T-cell (primary cell): ENCODE measurements around the gene DAAM2. TPM values are rescaled to one million over a fixed set of nuclear protein-coding genes. Genes with fewer than 3 reads are reported as not detected.

Experiments
- ATAC-seq, 4 experiments: fragments of 200-7000 bp in 3 of 4; fragments of 150-1000 bp in 1 of 4; cut with Tn5 transposase; replicated peaks in 1 of 4; 1 replicate in 3 of 4; 2 replicates in 1 of 4; pipeline ENCODE4 v1.10.0; 2021; ENCODE audit warnings: moderate library complexity in 3 of 4, mild to moderate bottlenecking in 2 of 4, moderate number of reproducible peaks in 1 of 4
- CTCF ChIA-PET, 2 donors: fragments of 300-600 bp; sonication (Branson Sonifier 250); formaldehyde crosslinking; loops; one replicate each; lab custom pipeline; 2022; ENCODE audit warnings: antibody characterized with exemption in 2 of 2; lab: Charles Lee
- POLR2A ChIA-PET, 2 donors: fragments of 300-600 bp; sonication (Branson Sonifier 250); formaldehyde crosslinking; loops; one replicate each; lab custom pipeline; 2022; ENCODE audit warnings: antibody characterized with exemption in 2 of 2; lab: Charles Lee
- DNase-seq, 35 experiments: peaks; one replicate each; pipeline versions ENCODE4 v3.0.0 to v3.0.0-alpha.2; 2013 to 2023
- H3K27ac ChIP-seq: one replicate; pipeline ENCODE4 v1.5.1; 2013; ENCODE audit warnings: low read length
- H3K27me3 ChIP-seq, 2 experiments: replicated peaks in 1 of 2; 1 replicate in 1 of 2; 2 replicates in 1 of 2; pipeline versions ENCODE4 v1.6.1 to v1.7.0; 2013; ENCODE audit warnings: low read length in 1 of 2, mixed read lengths in 1 of 2; ENCODE audit not compliant: control insufficient read depth in 2 of 2, insufficient read depth in 2 of 2; ENCODE audit errors: extremely low read depth in 1 of 2
- H3K36me3 ChIP-seq, 2 donors: 1 replicate in 1 of 2; 2 replicates in 1 of 2; pipeline versions ENCODE4 v1.6.1 to v1.7.0; 2013; ENCODE audit warnings: low read length in 1 of 2; ENCODE audit not compliant: control insufficient read depth in 2 of 2, insufficient read depth in 1 of 2; ENCODE audit errors: extremely low read depth in 1 of 2
- H3K4me1 ChIP-seq, 2 experiments: 1 replicate in 1 of 2; 2 replicates in 1 of 2; pipeline versions ENCODE4 v1.6.1 to v1.7.0; 2013; ENCODE audit warnings: low read length in 2 of 2, mixed read lengths in 1 of 2; ENCODE audit not compliant: insufficient read depth in 2 of 2, control insufficient read depth in 1 of 2; ENCODE audit errors: extremely low read depth in 1 of 2
- H3K4me3 ChIP-seq, 2 donors: 1 replicate in 1 of 2; 2 replicates in 1 of 2; pipeline versions ENCODE4 v1.5.1 to v1.7.0; 2013; ENCODE audit warnings: mild to moderate bottlenecking in 2 of 2, low read length in 1 of 2, moderate library complexity in 1 of 2; ENCODE audit not compliant: control insufficient read depth in 1 of 2; ENCODE audit errors: extremely low read depth in 1 of 2
- H3K9me3 ChIP-seq: 2 replicates; pipeline ENCODE4 v1.7.0; 2013
- H3K27ac Mint-ChIP-seq, 2 donors: one replicate each; pipeline ENCODE4 v1.8.0; 2020 to 2021; ENCODE audit warnings: mild to moderate bottlenecking in 2 of 2, mixed read lengths in 2 of 2
- H3K27me3 Mint-ChIP-seq, 2 donors: one replicate each; pipeline ENCODE4 v1.8.0; 2021 to 2022; ENCODE audit warnings: mixed read lengths in 2 of 2
- H3K36me3 Mint-ChIP-seq: one replicate; pipeline ENCODE4 v1.8.0; 2021; ENCODE audit warnings: mixed read lengths
- H3K4me1 Mint-ChIP-seq, 3 donors: one replicate each; pipeline ENCODE4 v1.8.0; 2020 to 2022; ENCODE audit warnings: mixed read lengths in 3 of 3, mild to moderate bottlenecking in 1 of 3
- H3K4me3 Mint-ChIP-seq, 3 donors: one replicate each; pipeline ENCODE4 v1.8.0; 2020 to 2022; ENCODE audit warnings: mild to moderate bottlenecking in 3 of 3, mixed read lengths in 3 of 3, moderate library complexity in 3 of 3
- H3K9me3 Mint-ChIP-seq, 3 donors: one replicate each; pipeline ENCODE4 v1.8.0; 2020 to 2022; ENCODE audit warnings: mixed read lengths in 3 of 3
- WGBS: methylation state at CpG from one replicate; pipeline ENCODE4 v1.1.5; 2013; ENCODE audit warnings: missing lambda C conversion rate; ENCODE audit not compliant: insufficient coverage; 5-methylcytosine and 5-hydroxymethylcytosine counted together
- total RNA-seq, 35 experiments: library from RNA in 6 of 35; stranded (reverse) in 6 of 35; fragments of 120-200 nt in 1 of 35; gene quantifications; one replicate each; pipeline versions ENCODE4 v1.2.1 to v1.2.4 and lab custom pipeline; 2013 to 2026

Gene DAAM2
- total RNA-seq, 5 donors from 2014 or later (not counting 1 experiment from before 2014, with no cell fraction given), result 0.03 to 0.07 TPM; not detected in 3

DNA sequence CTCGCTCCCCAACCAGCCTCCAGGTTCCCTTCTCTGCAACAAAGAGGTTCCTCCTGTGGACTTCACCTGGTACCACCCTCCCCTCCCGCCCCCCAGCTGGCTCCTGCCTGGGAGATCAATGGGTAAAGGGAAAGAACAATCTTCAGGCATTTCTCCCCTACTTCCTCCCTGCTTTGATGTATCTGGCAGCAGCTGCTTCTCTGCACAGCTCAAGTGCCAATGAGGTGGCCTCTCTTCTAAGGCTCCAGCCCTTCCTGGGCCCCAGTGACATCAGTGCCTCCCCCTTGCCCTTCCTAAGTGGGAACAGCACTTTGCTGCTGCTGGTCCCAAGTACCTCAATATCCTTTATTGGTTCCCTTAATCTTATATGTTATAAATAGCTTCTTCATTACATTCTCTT lies 118.6 kb downstream of the DAAM2 start:
- Histone ChIP-seq H3K4me1 (no peaks in the 10 kb centered on the region), H3K4me3 (no peak overlapping the region), H3K36me3 (no peaks in the 10 kb centered on the region), H3K27ac (no peak overlapping the region), H3K27me3 (peaks cover 0 to 12% of the 10 kb centered on the region in 2 experiments), H3K9me3 (no peaks in the 10 kb centered on the region)
- H3K9me3 Mint-ChIP-seq, result no peaks in the 10 kb centered on the region
- H3K27ac Mint-ChIP-seq, result no peak overlapping the region
- H3K27me3 Mint-ChIP-seq, result no peaks in the 10 kb centered on the region
- peaks cover 0 to 9% (median 0%) of the 10 kb centered on the region in 3 donors for H3K4me1 Mint-ChIP-seq
- H3K36me3 Mint-ChIP-seq, result peaks cover 3% of the 10 kb centered on the region
- DNase-seq (no peak), ATAC-seq (no peak)
- POLR2A ChIA-PET, result no interaction called here
- CTCF ChIA-PET, result no interaction called here
- no CpG with 5 or more reads among the region's 2 CpGs for WGBS
- no peak overlapping the region for H3K4me3 Mint-ChIP-seq

- Histone ChIP-seq H3K27ac (no peak overlapping the region), H3K4me1 (no peaks in the 10 kb centered on the region), H3K9me3 (no peaks in the 10 kb centered on the region), H3K4me3 (no peak overlapping the region), H3K27me3 (peaks cover 0 to 14% of the 10 kb centered on the region in 2 experiments), H3K36me3 (no peaks in the 10 kb centered on the region)
- H3K9me3 Mint-ChIP-seq, result no peaks in the 10 kb centered on the region
- peaks cover 3% of the 10 kb centered on the region for H3K36me3 Mint-ChIP-seq
- peaks cover 0 to 9% (median 0%) of the 10 kb centered on the region in 3 donors for H3K4me1 Mint-ChIP-seq
- peaks cover 0 to 1% of the 10 kb centered on the region in 2 donors for H3K27me3 Mint-ChIP-seq
- whole genome bisulfite sequencing, result 92% methylated on average over 9 of the region's 10 CpGs
- ATAC-seq (no peak), DNase-seq (no peak)
- ChIA-PET POLR2A (no interaction called here), CTCF (no interaction called here)
- no peak overlapping the region for H3K27ac Mint-ChIP-seq
- H3K4me3 Mint-ChIP-seq, result no peak overlapping the region
These were observed 119.4 kb downstream of the DAAM2 start for GRCh38 chr6:39911513-39912125.

GRCh38 chr6:39912446-39912845 lies 120.3 kb downstream of the DAAM2 start:
- no peaks in the 10 kb centered on the region for H3K36me3 ChIP-seq

DNA sequence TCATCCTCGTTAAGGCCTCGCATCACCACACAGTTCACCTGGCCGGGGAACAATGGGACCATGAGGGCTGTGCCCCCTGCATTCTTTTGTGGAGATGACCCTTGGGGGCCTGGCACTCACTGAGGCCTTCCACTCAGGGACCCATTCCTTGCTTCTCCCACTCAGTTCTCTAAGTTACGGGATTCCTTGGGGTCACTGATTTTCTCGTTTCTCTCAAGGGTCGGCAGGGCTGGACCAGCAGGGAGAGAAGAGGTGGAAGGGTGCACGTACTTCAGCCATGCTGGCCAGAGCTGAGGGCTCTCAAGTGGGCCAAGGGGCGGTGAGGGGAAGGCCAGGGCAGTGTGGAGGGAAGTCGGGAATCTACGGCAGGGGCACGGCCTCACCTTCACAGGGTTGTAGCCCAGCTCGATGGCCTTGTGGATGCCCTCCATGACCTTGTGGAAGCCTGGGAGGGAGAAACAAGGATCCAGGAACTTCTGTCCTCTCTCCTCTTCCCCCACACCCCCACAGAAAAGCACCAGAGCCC lies 121.3 kb downstream of the DAAM2 start:
- 91% methylated on average over 7 of the region's 12 CpGs for WGBS
- H3K4me1 ChIP-seq, result no peaks in the 10 kb centered on the region
- no peaks in the 10 kb centered on the region for H3K36me3 ChIP-seq
- peaks cover 0 to 12% of the 10 kb centered on the region in 2 experiments for H3K27me3 ChIP-seq
- H3K4me1 Mint-ChIP-seq, result peaks cover 0 to 9% (median 0%) of the 10 kb centered on the region in 3 donors
- ATAC-seq (no peak), DNase-seq (no peak)
- H3K27ac Mint-ChIP-seq, result no peak overlapping the region
- H3K27ac ChIP-seq, result no peak overlapping the region
- H3K27me3 Mint-ChIP-seq, result peaks cover 0 to 3% of the 10 kb centered on the region in 2 donors
- POLR2A ChIA-PET, result no interaction called here
- H3K4me3 Mint-ChIP-seq, result no peak overlapping the region
- H3K9me3 Mint-ChIP-seq, result no peaks in the 10 kb centered on the region
- H3K4me3 ChIP-seq, result no peak overlapping the region
- CTCF ChIA-PET, result no interaction called here
- no peaks in the 10 kb centered on the region for H3K9me3 ChIP-seq
- H3K36me3 Mint-ChIP-seq, result peaks cover 3% of the 10 kb centered on the region

More at GRCh38 chr6:39912446-39912845, 120.3 kb downstream of the DAAM2 start:
- DNase-seq, result no peak
- no peak overlapping the region for H3K4me3 ChIP-seq
- WGBS, result 20% methylated on average over 1 of the region's 4 CpGs
- Mint-ChIP-seq H3K9me3 (no peaks in the 10 kb centered on the region), H3K4me3 (no peak overlapping the region), H3K27me3 (peaks cover 0 to 3% of the 10 kb centered on the region in 2 donors), H3K4me1 (peaks cover 0 to 9% (median 0%) of the 10 kb centered on the region in 3 donors), H3K36me3 (peaks cover 3% of the 10 kb centered on the region), H3K27ac (no peak overlapping the region)
- no peak overlapping the region for H3K27ac ChIP-seq
- no peaks in the 10 kb centered on the region for H3K9me3 ChIP-seq
- ChIA-PET POLR2A (no interaction called here), CTCF (no interaction called here)
- ATAC-seq, result no peak
- no peaks in the 10 kb centered on the region for H3K4me1 ChIP-seq
- H3K27me3 ChIP-seq, result peaks cover 0 to 12% of the 10 kb centered on the region in 2 experiments

GRCh38 chr6:39914239-39914638 lies 122.1 kb downstream of the DAAM2 start:
- no peak overlapping the region for H3K4me3 Mint-ChIP-seq
- peaks cover 0 to 12% of the 10 kb centered on the region in 2 experiments for H3K27me3 ChIP-seq
- POLR2A ChIA-PET, result no interaction called here
- no peaks in the 10 kb centered on the region for H3K9me3 ChIP-seq
- H3K9me3 Mint-ChIP-seq, result no peaks in the 10 kb centered on the region
- no peak overlapping the region for H3K27ac Mint-ChIP-seq
- peaks cover 0 to 3% of the 10 kb centered on the region in 2 donors for H3K27me3 Mint-ChIP-seq
- H3K4me1 Mint-ChIP-seq, result peaks cover 0 to 9% (median 0%) of the 10 kb centered on the region in 3 donors
- H3K4me1 ChIP-seq, result no peaks in the 10 kb centered on the region
- ATAC-seq (no peak), DNase-seq (no peak)
- 71% methylated on average over 3 of the region's 3 CpGs for WGBS
- no peak overlapping the region for H3K4me3 ChIP-seq
- CTCF ChIA-PET, result no interaction called here
- no peaks in the 10 kb centered on the region for H3K36me3 ChIP-seq
- peaks cover 3% of the 10 kb centered on the region for H3K36me3 Mint-ChIP-seq
- no peak overlapping the region for H3K27ac ChIP-seq

GRCh38 chr6:39915866-39916265 lies 123.7 kb downstream of the DAAM2 start:
- H3K9me3 ChIP-seq, result no peaks in the 10 kb centered on the region
- ATAC-seq (no peak), DNase-seq (no peak)
- H3K27ac Mint-ChIP-seq, result no peak overlapping the region
- H3K27me3 Mint-ChIP-seq, result peaks cover 0 to 3% of the 10 kb centered on the region in 2 donors
- ChIA-PET POLR2A (no interaction called here), CTCF (no interaction called here)
- peaks cover 3% of the 10 kb centered on the region for H3K36me3 Mint-ChIP-seq
- H3K4me3 Mint-ChIP-seq, result no peak overlapping the region
- peaks cover 0 to 7% (median 0%) of the 10 kb centered on the region in 3 donors for H3K4me1 Mint-ChIP-seq
- H3K27ac ChIP-seq, result no peak overlapping the region
- H3K36me3 ChIP-seq, result no peaks in the 10 kb centered on the region
- 86% methylated on average over 4 of the region's 5 CpGs for WGBS
- peaks cover 0 to 12% of the 10 kb centered on the region in 2 experiments for H3K27me3 ChIP-seq
- H3K4me3 ChIP-seq, result no peak overlapping the region
- H3K9me3 Mint-ChIP-seq, result no peaks in the 10 kb centered on the region
- no peaks in the 10 kb centered on the region for H3K4me1 ChIP-seq
